ENCODE measurements around the gene PEAK1.

PEAK1 gene

DNA sequence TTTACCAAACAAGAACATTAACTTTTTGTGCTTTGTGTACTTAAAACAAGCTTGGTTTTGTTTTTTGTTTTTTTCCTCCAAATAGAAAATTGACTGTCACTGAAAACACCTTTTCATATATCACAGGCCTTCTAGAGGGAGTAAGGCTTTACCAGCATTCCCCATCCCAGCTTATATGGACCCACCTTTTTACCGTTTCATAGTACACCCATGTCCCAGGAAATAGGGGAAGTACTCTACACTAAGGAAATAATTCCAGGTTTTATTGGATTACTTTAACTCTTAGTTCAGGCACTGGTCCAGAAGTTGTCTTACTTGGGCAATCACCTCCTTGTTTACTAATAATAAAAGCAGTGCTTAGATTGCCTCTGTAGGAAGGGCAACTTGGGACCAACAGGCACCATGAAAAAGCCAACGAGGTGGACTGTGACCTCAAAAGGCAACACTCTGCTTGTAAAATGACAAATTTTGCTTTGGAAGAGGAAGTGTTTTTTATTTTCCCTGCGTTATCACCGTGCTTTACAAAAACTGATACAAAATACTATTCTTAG lies 27.0 kb upstream of the PEAK1 start:
- Histone ChIP-seq H3K27ac (ENCODE audit: low read depth, low read length) (no peak overlapping the region), H3K4me2 (ENCODE audit: low read depth, low read length, poor library complexity, severe bottlenecking) (no peak overlapping the region), H3K9ac (ENCODE audit: low read length) (no peak overlapping the region), H3K9me3 (ENCODE audit: insufficient read depth, low read length) (no peaks in the 10 kb centered on the region), H3K36me3 (ENCODE audit: low read length) (no peaks in the 10 kb centered on the region), H3K4me3 (ENCODE audit: insufficient read depth, low read length, poor library complexity, severe bottlenecking) (no peak overlapping the region), H3K79me2 (ENCODE audit: insufficient read depth, low read length) (peaks cover 44% of the 10 kb centered on the region), H2AFZ (ENCODE audit: low read depth, low read length, severe bottlenecking) (no peak overlapping the region), H3K27me3 (ENCODE audit: low read length) (no peaks in the 10 kb centered on the region), H3F3A (ENCODE audit: insufficient read depth) (no peaks in the 10 kb centered on the region), H3K9me2 (replicated peaks; ENCODE audit: insufficient read depth, low read length) (no peaks in the 10 kb centered on the region), H4K20me1 (ENCODE audit: low read depth, low read length) (0 out of 2 replicates have a peak, but pooled peaks cover 6% of the 10 kb centered on the region)
- TF ChIP-seq CTCF (IDR thresholded peaks at IDR 0.05; ENCODE audit: insufficient read depth, low read length, poor library complexity, severe bottlenecking): no peak
- no peak for TF ChIP-seq EZH2phosphoT487 (conservative IDR thresholded peaks at IDR 0.05; ENCODE audit: low read length)

DNA sequence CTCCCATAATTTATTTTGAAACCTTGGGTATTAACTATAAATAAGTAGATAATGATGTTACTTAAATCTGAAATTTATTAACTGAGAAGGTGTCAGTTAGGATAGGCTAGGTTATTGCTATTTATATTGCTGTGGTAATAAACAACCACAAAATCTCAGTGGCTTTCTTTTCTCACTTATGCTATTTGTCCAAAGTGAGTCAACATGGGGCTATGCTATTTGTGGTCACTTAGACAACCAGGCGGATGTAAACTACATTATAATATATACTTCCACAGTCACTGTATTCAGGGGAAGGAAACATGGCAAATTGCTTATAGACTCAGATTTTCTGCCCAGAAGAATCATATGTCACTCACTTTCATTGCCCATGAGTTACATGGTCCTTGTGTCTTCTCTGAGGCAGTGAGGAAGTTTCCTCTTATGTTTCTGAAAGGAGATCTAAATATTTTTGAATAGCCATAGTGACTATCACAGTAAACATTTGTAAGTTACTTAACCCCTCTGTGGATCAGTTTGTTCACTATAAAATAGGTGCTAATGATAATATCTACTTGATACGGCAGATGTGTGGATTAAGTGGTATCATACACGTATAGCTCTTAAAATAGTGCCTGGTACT lies 20.6 kb upstream of the PEAK1 start:
- Histone ChIP-seq H3F3A (ENCODE audit: insufficient read depth) (no peaks in the 10 kb centered on the region), H3K9me2 (replicated peaks; ENCODE audit: insufficient read depth, low read length) (no peaks in the 10 kb centered on the region), H3K27me3 (ENCODE audit: low read length) (no peaks in the 10 kb centered on the region), H3K9me3 (ENCODE audit: insufficient read depth, low read length) (no peaks in the 10 kb centered on the region), H2AFZ (ENCODE audit: low read depth, low read length, severe bottlenecking) (no peak overlapping the region), H3K4me3 (ENCODE audit: insufficient read depth, low read length, poor library complexity, severe bottlenecking) (no peak overlapping the region), H3K36me3 (ENCODE audit: low read length) (no peaks in the 10 kb centered on the region), H4K20me1 (ENCODE audit: low read depth, low read length) (0 out of 2 replicates have a peak, but pooled peaks cover 16% of the 10 kb centered on the region), H3K27ac (ENCODE audit: low read depth, low read length) (no peak overlapping the region), H3K9ac (ENCODE audit: low read length) (no peak overlapping the region), H3K4me2 (ENCODE audit: low read depth, low read length, poor library complexity, severe bottlenecking) (no peak overlapping the region), H3K79me2 (ENCODE audit: insufficient read depth, low read length) (peaks cover 70% of the 10 kb centered on the region)
- TF ChIP-seq CTCF (IDR thresholded peaks at IDR 0.05; ENCODE audit: insufficient read depth, low read length, poor library complexity, severe bottlenecking): no peak
- TF ChIP-seq EZH2phosphoT487 (conservative IDR thresholded peaks at IDR 0.05; ENCODE audit: low read length): no peak

DNA sequence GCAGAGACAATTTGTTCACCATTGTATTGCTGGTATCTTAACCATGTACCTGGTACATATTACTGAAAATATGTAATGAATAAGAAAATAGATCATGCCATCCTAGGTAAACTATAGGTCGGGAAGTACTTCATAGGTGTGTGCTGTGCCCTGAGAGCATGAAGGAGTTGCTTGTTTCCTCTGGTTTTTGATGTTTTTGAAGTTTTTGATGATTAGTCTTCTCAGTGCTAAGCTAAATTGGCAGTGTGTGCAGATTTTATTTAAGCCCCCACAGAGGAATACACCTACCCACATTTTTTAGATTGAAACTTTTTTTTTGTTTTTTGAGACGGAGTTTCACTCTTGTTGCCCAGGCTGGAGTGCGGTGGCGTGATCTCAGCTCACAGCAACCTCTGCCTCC lies 17.4 kb upstream of the PEAK1 start:
- H3K4me3 ChIP-seq (ENCODE audit: insufficient read depth, low read length, poor library complexity, severe bottlenecking): no peak overlapping the region
- H2AFZ ChIP-seq (ENCODE audit: low read depth, low read length, severe bottlenecking): no peak overlapping the region
- H3K4me2 ChIP-seq (ENCODE audit: low read depth, low read length, poor library complexity, severe bottlenecking): no peak overlapping the region
- no peaks in the 10 kb centered on the region for H3K36me3 ChIP-seq (ENCODE audit: low read length)
- TF ChIP-seq CTCF (IDR thresholded peaks at IDR 0.05; ENCODE audit: insufficient read depth, low read length, poor library complexity, severe bottlenecking): no peak
- TF ChIP-seq EZH2phosphoT487 (conservative IDR thresholded peaks at IDR 0.05; ENCODE audit: low read length): no peak
- no peaks in the 10 kb centered on the region for H3K9me2 ChIP-seq (replicated peaks; ENCODE audit: insufficient read depth, low read length)
- no peaks in the 10 kb centered on the region for H3K27me3 ChIP-seq (ENCODE audit: low read length)
- no peak overlapping the region for H3K9ac ChIP-seq (ENCODE audit: low read length)
- H3F3A ChIP-seq (ENCODE audit: insufficient read depth): no peaks in the 10 kb centered on the region
- peaks cover 66% of the 10 kb centered on the region for H3K79me2 ChIP-seq (ENCODE audit: insufficient read depth, low read length)
- no peaks in the 10 kb centered on the region for H3K9me3 ChIP-seq (ENCODE audit: insufficient read depth, low read length)
- peaks cover 21% of the 10 kb centered on the region for H4K20me1 ChIP-seq (ENCODE audit: low read depth, low read length)
- H3K27ac ChIP-seq (ENCODE audit: low read depth, low read length): no peak overlapping the region

All from SU-DHL-6 (cell line).